ENCODE data around the gene ROR1.

The ROR1 gene

GRCh38 chr1:63789856-63790605 lies 16.2 kb downstream of the ROR1 start:
- Histone ChIP-seq H2AFZ (ENCODE audit: low read depth, low read length) (no peak overlapping the region), H3K4me1 (ENCODE audit: insufficient read depth, low read length) (no peaks in the 10 kb centered on the region), H4K20me1 (ENCODE audit: insufficient read depth, low read length) (no peaks in the 10 kb centered on the region), H3K27me3 (ENCODE audit: insufficient read depth, low read length, poor library complexity) (no peaks in the 10 kb centered on the region), H3K9me3 (ENCODE audit: insufficient read depth, low read length, severe bottlenecking) (no peaks in the 10 kb centered on the region), H3K27ac (ENCODE audit: low read length) (no peak overlapping the region), H3K4me2 (ENCODE audit: insufficient read depth, low read length) (no peak overlapping the region), H3K9ac (ENCODE audit: low read depth, low read length) (no peak overlapping the region), H3K79me2 (ENCODE audit: insufficient read depth, low read length) (no peaks in the 10 kb centered on the region), H3K4me3 (ENCODE audit: low read depth in 1 of 2, low read length in 2 of 2) (no peak overlapping the region), H3K36me3 (ENCODE audit: insufficient read depth, low read length) (no peaks in the 10 kb centered on the region)
- ATAC-seq (ENCODE audit: insufficient read depth, low read depth) (no peak), DNase-seq (no peak)
- TF ChIP-seq EZH2 (IDR thresholded peaks at IDR 0.05; ENCODE audit: borderline replicate concordance, low read depth, low read length, severe bottlenecking) (no peak), CTCF (IDR thresholded peaks at IDR 0.05; ENCODE audit: borderline replicate concordance, extremely low read depth, low read length, poor library complexity, severe bottlenecking) (no peak)

- no peak overlapping the region for H2AFZ ChIP-seq (ENCODE audit: low read depth, low read length)
- no peaks in the 10 kb centered on the region for H3K27me3 ChIP-seq (ENCODE audit: insufficient read depth, low read length, poor library complexity)
- H3K4me3 ChIP-seq (ENCODE audit: low read depth in 1 of 2, low read length in 2 of 2): no peak overlapping the region
- H3K9me3 ChIP-seq (ENCODE audit: insufficient read depth, low read length, severe bottlenecking): no peaks in the 10 kb centered on the region
- no peak overlapping the region for H3K27ac ChIP-seq (ENCODE audit: low read length)
- no peak overlapping the region for H3K9ac ChIP-seq (ENCODE audit: low read depth, low read length)
- DNase-seq: no peak
- no peaks in the 10 kb centered on the region for H3K4me1 ChIP-seq (ENCODE audit: insufficient read depth, low read length)
- ATAC-seq (ENCODE audit: insufficient read depth, low read depth): no peak
- TF ChIP-seq CTCF (IDR thresholded peaks at IDR 0.05; ENCODE audit: borderline replicate concordance, extremely low read depth, low read length, poor library complexity, severe bottlenecking) (no peak), EZH2 (IDR thresholded peaks at IDR 0.05; ENCODE audit: borderline replicate concordance, low read depth, low read length, severe bottlenecking) (no peak)
- no peak overlapping the region for H3K4me2 ChIP-seq (ENCODE audit: insufficient read depth, low read length)
- H3K36me3 ChIP-seq (ENCODE audit: insufficient read depth, low read length): no peaks in the 10 kb centered on the region
- H4K20me1 ChIP-seq (ENCODE audit: insufficient read depth, low read length): no peaks in the 10 kb centered on the region
- no peaks in the 10 kb centered on the region for H3K79me2 ChIP-seq (ENCODE audit: insufficient read depth, low read length)
Measured at GRCh38 chr1:63790989-63791388, 17.2 kb downstream of the ROR1 start.

- Histone ChIP-seq H2AFZ (ENCODE audit: low read depth, low read length) (no peak overlapping the region), H4K20me1 (ENCODE audit: insufficient read depth, low read length) (no peaks in the 10 kb centered on the region), H3K4me1 (ENCODE audit: insufficient read depth, low read length) (no peaks in the 10 kb centered on the region), H3K36me3 (ENCODE audit: insufficient read depth, low read length) (no peaks in the 10 kb centered on the region), H3K9me3 (ENCODE audit: insufficient read depth, low read length, severe bottlenecking) (no peaks in the 10 kb centered on the region), H3K4me3 (ENCODE audit: low read depth in 1 of 2, low read length in 2 of 2) (no peak overlapping the region), H3K79me2 (ENCODE audit: insufficient read depth, low read length) (no peaks in the 10 kb centered on the region), H3K4me2 (ENCODE audit: insufficient read depth, low read length) (no peak overlapping the region), H3K27me3 (ENCODE audit: insufficient read depth, low read length, poor library complexity) (no peaks in the 10 kb centered on the region), H3K9ac (ENCODE audit: low read depth, low read length) (no peak overlapping the region), H3K27ac (ENCODE audit: low read length) (no peak overlapping the region)
- TF ChIP-seq EZH2 (IDR thresholded peaks at IDR 0.05; ENCODE audit: borderline replicate concordance, low read depth, low read length, severe bottlenecking): no peak
- TF ChIP-seq CTCF (IDR thresholded peaks at IDR 0.05; ENCODE audit: borderline replicate concordance, extremely low read depth, low read length, poor library complexity, severe bottlenecking): no peak
- ATAC-seq (ENCODE audit: insufficient read depth, low read depth) (no peak), DNase-seq (no peak)
Measured at GRCh38 chr1:63792152-63792551, 18.3 kb downstream of the ROR1 start.
